Measurements from ENCODE around the gene TNFSF10. TPM values are rescaled to one million over a fixed set of nuclear protein-coding genes. Genes with fewer than 3 reads are reported as not detected.

TNFSF10 gene
- total and polyA plus RNA-seq, 10 of the 15 experiments (the other 5 are each of a cell fraction or from before 2014, with no cell fraction given) = 2.1 to 12.3 (median 4.4) TPM

- H3K4me3 ChIP-seq = no peak overlapping the region
- in situ Hi-C loops (cut with MboI) (no loop called here), intact Hi-C loops (cut with micrococcal nuclease; ENCODE audit: unreplicated experiment) (no loop called here)
- no peak overlapping the region for H3K4me2 ChIP-seq (ENCODE audit: control insufficient read depth, insufficient read depth)
- no peaks in the 10 kb centered on the region for H3K79me2 ChIP-seq (ENCODE audit: control insufficient read depth, insufficient read depth, low read length)
- POLR2A ChIA-PET = interaction anchor here (1.0 kb wide), 1 partner anchor 54 kb away, joined by 3 read pairs; no protein-coding TSS in a partner anchor
- DNase-seq (ENCODE audit: low read depth, low spot score) = no peak
- no TSS peak for BruUV-seq (replicated peaks)
- no peaks in the 10 kb centered on the region for H4K20me1 ChIP-seq (ENCODE audit: control insufficient read depth, insufficient read depth)
- no peak overlapping the region for H2AFZ ChIP-seq (ENCODE audit: control insufficient read depth, low read depth, low read length)
- ATAC-seq = peak; percentile 45
- H3K27me3 ChIP-seq (replicated peaks in 1 of 2; ENCODE audit: control insufficient read depth in 2 of 2, insufficient read depth in 2 of 2, low read length in 1 of 2) = no peaks in the 10 kb centered on the region
- CTCF ChIA-PET = interaction anchor here (0.7 to 2.3 kb wide), 8 partner anchors 11 to 289 kb away, joined by 3 to 11 read pairs (median 5); no protein-coding TSS in a partner anchor
- no peaks in the 10 kb centered on the region for H3K36me3 ChIP-seq (ENCODE audit: control insufficient read depth in 2 of 2, insufficient read depth in 2 of 2, low read length in 1 of 2)
- SMC1A ChIA-PET (ENCODE audit: uncharacterized antibody, unreplicated experiment) = interaction anchor here (0.9 to 3.6 kb wide), 8 partner anchors 9 to 66 kb away, joined by 3 to 21 read pairs (median 4); no protein-coding TSS in a partner anchor
- H3K9me3 ChIP-seq (replicated peaks; ENCODE audit: control insufficient read depth, insufficient read depth, low read length) = no peaks in the 10 kb centered on the region; the same call in 2 of the 3 replicates
- H3K27ac ChIP-seq (ENCODE audit: control insufficient read depth, insufficient read depth) = no peak overlapping the region
- TF ChIP-seq ZBTB4 (CRISPR knock-in tag; IDR thresholded peaks at IDR 0.05) = no peak
- no peak for TF ChIP-seq IKZF1 (conservative IDR thresholded peaks at IDR 0.05)
- TF ChIP-seq HDAC2 (IDR thresholded peaks at IDR 0.05) = no peak
- no peak for TF ChIP-seq SIX5 (IDR thresholded peaks at IDR 0.05; ENCODE audit: low read depth, low read length, severe bottlenecking)
- TF ChIP-seq YY1 (IDR thresholded peaks at IDR 0.05; ENCODE audit: low read depth, low read length) = no peak
- no peak for TF ChIP-seq CEBPB (IDR thresholded peaks at IDR 0.05; ENCODE audit: borderline replicate concordance in 1 of 2, low read depth in 2 of 2, low read length in 2 of 2)
- no peak for TF ChIP-seq TCF3 (IDR thresholded peaks at IDR 0.05; ENCODE audit: borderline replicate concordance, insufficient read depth, low read depth, low read length)
- TF ChIP-seq BCLAF1 (IDR thresholded peaks at IDR 0.05) = no peak
- no peak for TF ChIP-seq HDGF (IDR thresholded peaks at IDR 0.05)
- no peak for TF ChIP-seq GATAD2B (conservative IDR thresholded peaks at IDR 0.05; ENCODE audit: low read depth)
- no peak for TF ChIP-seq ATF3 (IDR thresholded peaks at IDR 0.05; ENCODE audit: borderline replicate concordance, extremely low read depth, low read depth, low read length)
- no peak for TF ChIP-seq MYC (IDR thresholded peaks at IDR 0.05; ENCODE audit: insufficient read depth, insufficient read length, insufficient replicate concordance, low read length, severe bottlenecking)
- no peak for TF ChIP-seq FOS (IDR thresholded peaks at IDR 0.05; ENCODE audit: borderline replicate concordance, extremely low read depth, insufficient read length)
- H3K9ac ChIP-seq (ENCODE audit: control insufficient read depth, insufficient read depth, low read length) = no peak overlapping the region
- WGBS (ENCODE audit: insufficient coverage, insufficient replicate concordance, low lambda C conversion rate, missing lambda C conversion rate) = 86% methylated on average over 2 of the region's 2 CpGs
- FAIRE-seq = no peak
- RAD21 ChIA-PET (ENCODE audit: unreplicated experiment) = interaction anchor here (1.1 to 1.6 kb wide), 4 partner anchors 10 to 66 kb away, joined by 3 to 9 read pairs (median 4); no protein-coding TSS in a partner anchor
- H3K4me1 ChIP-seq (ENCODE audit: control insufficient read depth, insufficient read depth, low read length) = no peaks in the 10 kb centered on the region
Observed at GRCh38 chr3:172530101-172530561, 6.9 kb upstream of the TNFSF10 start.

All from GM12878 (cell line).